HUES64 (cell line): ENCODE measurements around the gene YEATS4.

ENCODE experiments used
- H3K27ac ChIP-seq: 2 replicates; pipeline ENCODE4 v1.7.0; 2013; ENCODE audit warnings: low read depth, low read length, inconsistent platforms
- H3K27me3 ChIP-seq: 2 replicates; pipeline ENCODE4 v1.6.1; 2013; ENCODE audit warnings: mild to moderate bottlenecking, low read length; ENCODE audit not compliant: insufficient read depth
- H3K36me3 ChIP-seq: 2 replicates; pipeline ENCODE4 v1.6.1; 2013; ENCODE audit warnings: mild to moderate bottlenecking, low read length; ENCODE audit not compliant: insufficient read depth
- H3K4me1 ChIP-seq: 2 replicates; pipeline ENCODE4 v1.6.1; 2013; ENCODE audit warnings: mild to moderate bottlenecking, low read length, moderate library complexity; ENCODE audit not compliant: insufficient read depth
- H3K4me3 ChIP-seq: 2 replicates; pipeline ENCODE4 v1.5.1; 2013; ENCODE audit warnings: mild to moderate bottlenecking, low read length, moderate library complexity
- H3K9ac ChIP-seq: 2 replicates; pipeline ENCODE4 v1.6.1; 2013; ENCODE audit warnings: mild to moderate bottlenecking, low read depth, low read length
- H3K9me3 ChIP-seq: 2 replicates; pipeline ENCODE4 v1.6.1; 2013; ENCODE audit warnings: low read depth, low read length; ENCODE audit not compliant: insufficient read depth
- WGBS: fragments of 150-250, 120-280 bp; methylation state at CpG from one replicate; pipeline ENCODE4 v1.1.7; 2013; ENCODE audit warnings: missing lambda C conversion rate; 5-methylcytosine and 5-hydroxymethylcytosine counted together

YEATS4 gene

GRCh38 chr12:69331519-69331908 lies 28.0 kb upstream of the YEATS4 start:
- H3K4me3 ChIP-seq: peak overlapping the region; percentile 46
- no peaks in the 10 kb centered on the region; the same call in 1 of the 2 replicates for H3K27me3 ChIP-seq
- H3K9me3 ChIP-seq: no peaks in the 10 kb centered on the region
- WGBS: 58% methylated on average over 7 of the region's 7 CpGs
- peaks cover 54% of the 10 kb centered on the region for H3K4me1 ChIP-seq
- H3K9ac ChIP-seq: peak overlapping the region; percentile 41; the same call in 1 of the 2 replicates
- no peaks in the 10 kb centered on the region for H3K36me3 ChIP-seq
- H3K27ac ChIP-seq: peak overlapping the region; percentile 51; the same call in 1 of the 2 replicates

- Histone ChIP-seq H3K9ac (no peak overlapping the region), H3K4me1 (peaks cover 54% of the 10 kb centered on the region), H3K27ac (peak overlapping the region; percentile 51; the same call in 1 of the 2 replicates), H3K27me3 (no peaks in the 10 kb centered on the region; the same call in 1 of the 2 replicates), H3K36me3 (no peaks in the 10 kb centered on the region), H3K4me3 (0 out of 2 replicates have a peak overlapping the region, but pooled peaks have one; percentile 46), H3K9me3 (no peaks in the 10 kb centered on the region)
- 80% methylated on average over 20 of the region's 20 CpGs for WGBS
Observed at GRCh38 chr12:69331909-69332684, 27.4 kb upstream of the YEATS4 start.

DNA sequence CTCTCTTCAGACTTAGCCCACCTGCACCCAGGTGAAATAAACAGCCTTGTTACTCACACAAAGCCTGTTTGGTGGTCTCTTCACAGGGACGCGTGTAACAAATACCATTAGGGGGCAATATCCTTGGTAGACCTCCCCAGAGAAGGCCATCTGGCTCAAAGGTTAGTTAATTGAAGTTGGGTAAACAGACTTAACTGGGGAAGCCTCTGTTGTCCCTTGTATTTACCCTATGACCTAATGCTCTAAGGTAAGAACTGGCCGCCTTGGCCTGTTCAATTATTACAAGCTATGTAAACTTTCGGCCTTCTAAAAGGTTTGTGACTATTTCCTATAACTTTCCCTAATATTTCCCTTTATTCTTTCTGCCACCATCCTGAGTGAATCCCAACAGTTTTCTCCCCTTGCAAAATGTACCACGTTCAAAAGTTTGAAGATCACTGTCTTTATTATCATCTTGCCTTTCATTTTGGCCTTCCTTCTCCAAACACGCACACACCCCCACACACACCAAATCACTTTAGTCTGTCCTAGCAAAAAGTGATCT lies 26.7 kb upstream of the YEATS4 start:
- no peaks in the 10 kb centered on the region; the same call in 1 of the 2 replicates for H3K27me3 ChIP-seq
- H3K9me3 ChIP-seq: no peaks in the 10 kb centered on the region
- H3K9ac ChIP-seq: no peak overlapping the region
- WGBS: 88% methylated on average over 6 of the region's 6 CpGs
- no peaks in the 10 kb centered on the region for H3K36me3 ChIP-seq
- H3K4me1 ChIP-seq: peaks cover 53% of the 10 kb centered on the region
- H3K4me3 ChIP-seq: no peak overlapping the region
- H3K27ac ChIP-seq: 0 out of 2 replicates have a peak overlapping the region, but pooled peaks have one; percentile 12

- H3K27me3 ChIP-seq: no peaks in the 10 kb centered on the region; the same call in 1 of the 2 replicates
- no peaks in the 10 kb centered on the region for H3K9me3 ChIP-seq
- peaks cover 41% of the 10 kb centered on the region for H3K4me1 ChIP-seq
- no peak overlapping the region for H3K27ac ChIP-seq
- no peaks in the 10 kb centered on the region for H3K36me3 ChIP-seq
- no peak overlapping the region for H3K9ac ChIP-seq
- H3K4me3 ChIP-seq: no peak overlapping the region
Observed at GRCh38 chr12:69334158-69334557, 25.4 kb upstream of the YEATS4 start.

GRCh38 chr12:69337311-69338090 lies 22.0 kb upstream of the YEATS4 start:
- no peaks in the 10 kb centered on the region for H3K9me3 ChIP-seq
- no peaks in the 10 kb centered on the region for H3K27me3 ChIP-seq
- H3K9ac ChIP-seq: no peak overlapping the region
- WGBS: no CpG with 5 or more reads among the region's 2 CpGs
- no peak overlapping the region for H3K27ac ChIP-seq
- no peak overlapping the region for H3K4me3 ChIP-seq
- H3K36me3 ChIP-seq: no peaks in the 10 kb centered on the region
- H3K4me1 ChIP-seq: peaks cover 8% of the 10 kb centered on the region

DNA sequence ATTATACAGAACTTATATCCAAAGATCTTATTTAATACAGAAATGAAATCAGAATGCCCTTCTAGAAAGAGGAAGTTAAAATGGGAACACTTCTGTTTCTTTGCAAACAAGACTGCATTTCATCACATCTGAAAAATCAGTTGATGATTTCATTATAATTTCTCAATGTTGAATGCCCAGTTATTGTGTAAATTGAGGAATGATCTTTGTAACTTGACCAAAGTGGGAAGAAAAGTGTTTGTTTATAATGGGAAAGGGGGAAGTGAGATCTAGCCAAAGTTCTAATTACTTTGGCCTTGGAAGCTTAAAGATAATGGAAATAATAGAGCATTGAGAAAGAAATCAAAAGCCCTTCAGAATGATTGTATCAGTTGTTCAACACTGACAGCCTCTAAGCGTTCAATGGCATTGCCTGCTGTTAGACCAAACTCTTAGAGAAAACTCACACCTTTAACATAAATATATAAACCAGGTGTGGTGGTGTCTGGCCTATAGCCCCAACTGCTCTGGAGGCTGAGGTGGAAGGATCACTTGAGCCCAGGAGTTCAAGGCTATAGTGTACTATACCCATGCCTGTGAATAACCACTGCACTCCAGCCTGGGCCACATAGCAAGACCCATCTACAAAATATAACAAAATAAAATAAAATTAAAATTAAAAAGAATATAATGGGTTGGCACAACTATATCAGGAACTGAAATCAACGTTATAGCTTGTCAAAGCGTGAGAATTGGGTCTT lies 21.3 kb upstream of the YEATS4 start:
- Histone ChIP-seq H3K9me3 (no peaks in the 10 kb centered on the region), H3K27me3 (no peaks in the 10 kb centered on the region), H3K4me3 (no peak overlapping the region), H3K9ac (no peak overlapping the region), H3K4me1 (no peaks in the 10 kb centered on the region), H3K27ac (no peak overlapping the region), H3K36me3 (no peaks in the 10 kb centered on the region)
- WGBS: 82% methylated on average over 3 of the region's 3 CpGs

GRCh38 chr12:69338936-69339335 lies 20.6 kb upstream of the YEATS4 start:
- no peak overlapping the region for H3K4me3 ChIP-seq
- H3K27ac ChIP-seq: no peak overlapping the region
- no peaks in the 10 kb centered on the region for H3K4me1 ChIP-seq
- H3K9ac ChIP-seq: no peak overlapping the region
- H3K27me3 ChIP-seq: no peaks in the 10 kb centered on the region
- H3K9me3 ChIP-seq: no peaks in the 10 kb centered on the region
- H3K36me3 ChIP-seq: no peaks in the 10 kb centered on the region

- whole genome bisulfite sequencing: 80% methylated on average over 2 of the region's 2 CpGs
- no peaks in the 10 kb centered on the region for H3K4me1 ChIP-seq
Observed at GRCh38 chr12:69339999-69340398, 19.5 kb upstream of the YEATS4 start.

GRCh38 chr12:69341328-69341727 lies 18.2 kb upstream of the YEATS4 start:
- H3K9me3 ChIP-seq: no peaks in the 10 kb centered on the region
- H3K36me3 ChIP-seq: no peaks in the 10 kb centered on the region
- H3K4me3 ChIP-seq: no peak overlapping the region
- H3K4me1 ChIP-seq: no peaks in the 10 kb centered on the region
- H3K27ac ChIP-seq: no peak overlapping the region
- 93% methylated on average over 5 of the region's 5 CpGs for WGBS
- H3K27me3 ChIP-seq: no peaks in the 10 kb centered on the region
- H3K9ac ChIP-seq: no peak overlapping the region

More at GRCh38 chr12:69339999-69340398, 19.5 kb upstream of the YEATS4 start:
- Histone ChIP-seq H3K36me3 (no peaks in the 10 kb centered on the region), H3K9ac (no peak overlapping the region), H3K27ac (no peak overlapping the region), H3K27me3 (no peaks in the 10 kb centered on the region), H3K4me3 (no peak overlapping the region), H3K9me3 (no peaks in the 10 kb centered on the region)

GRCh38 chr12:69342421-69342820 lies 17.1 kb upstream of the YEATS4 start:
- no peaks in the 10 kb centered on the region for H3K4me1 ChIP-seq
- H3K27me3 ChIP-seq: no peaks in the 10 kb centered on the region
- H3K27ac ChIP-seq: no peak overlapping the region
- no peak overlapping the region for H3K4me3 ChIP-seq
- no peak overlapping the region for H3K9ac ChIP-seq
- no peaks in the 10 kb centered on the region for H3K36me3 ChIP-seq
- no peaks in the 10 kb centered on the region for H3K9me3 ChIP-seq
- WGBS: 94% methylated on average over 2 of the region's 2 CpGs
